ENCODE results near the gene CASR. TPM values are rescaled to one million over a fixed set of nuclear protein-coding genes. Genes with fewer than 3 reads are reported as not detected.
A peak's percentile ranks its signal among the peaks of the same experiment; 100 is the strongest.

CASR gene
- total and polyA plus RNA-seq, 12 donors: 0.03 to 0.55 (median 0.08) TPM; not detected in 6

DNA sequence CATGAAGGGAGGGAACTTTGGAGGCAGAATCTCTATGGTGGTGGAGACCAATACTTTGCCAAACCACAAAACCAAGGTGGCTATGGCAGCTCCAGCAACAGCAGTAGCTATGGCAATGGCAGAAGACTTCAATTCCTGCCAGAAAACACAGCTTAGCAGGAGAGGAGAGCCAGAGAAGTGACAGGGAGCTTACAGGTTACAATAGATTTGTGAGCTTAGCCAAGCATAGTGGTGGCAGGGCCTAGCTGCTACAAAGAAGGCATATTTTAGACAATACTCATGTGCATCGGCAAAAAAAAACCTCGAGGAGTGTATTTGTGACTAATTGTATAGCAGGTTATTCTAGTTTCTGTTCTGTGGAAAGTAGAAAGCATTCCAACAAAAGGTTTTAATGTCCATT lies 135.2 kb downstream of the CASR start:
- Histone ChIP-seq H3K9me3 (replicated peaks in 1 of 3) (peaks cover 0 to 5% (median 0%) of the 10 kb centered on the region in 3 donors), H3K4me1 (replicated peaks in 1 of 2) (no peaks in the 10 kb centered on the region), H3K36me3 (replicated peaks in 1 of 2) (no peaks in the 10 kb centered on the region), H3K27me3 (no peaks in the 10 kb centered on the region), H3K27ac (no peak overlapping the region), H3K4me3 (no peak overlapping the region)
- 89 to 95% (median 92%) methylated on average over 2 of the region's 2 CpGs for whole genome bisulfite sequencing, 4 donors
- intact Hi-C loops (cut with DNase I): no loop called here
- TF ChIP-seq POLR2A (IDR thresholded peaks at IDR 0.05): no peak
- TF ChIP-seq, protein P1, sequence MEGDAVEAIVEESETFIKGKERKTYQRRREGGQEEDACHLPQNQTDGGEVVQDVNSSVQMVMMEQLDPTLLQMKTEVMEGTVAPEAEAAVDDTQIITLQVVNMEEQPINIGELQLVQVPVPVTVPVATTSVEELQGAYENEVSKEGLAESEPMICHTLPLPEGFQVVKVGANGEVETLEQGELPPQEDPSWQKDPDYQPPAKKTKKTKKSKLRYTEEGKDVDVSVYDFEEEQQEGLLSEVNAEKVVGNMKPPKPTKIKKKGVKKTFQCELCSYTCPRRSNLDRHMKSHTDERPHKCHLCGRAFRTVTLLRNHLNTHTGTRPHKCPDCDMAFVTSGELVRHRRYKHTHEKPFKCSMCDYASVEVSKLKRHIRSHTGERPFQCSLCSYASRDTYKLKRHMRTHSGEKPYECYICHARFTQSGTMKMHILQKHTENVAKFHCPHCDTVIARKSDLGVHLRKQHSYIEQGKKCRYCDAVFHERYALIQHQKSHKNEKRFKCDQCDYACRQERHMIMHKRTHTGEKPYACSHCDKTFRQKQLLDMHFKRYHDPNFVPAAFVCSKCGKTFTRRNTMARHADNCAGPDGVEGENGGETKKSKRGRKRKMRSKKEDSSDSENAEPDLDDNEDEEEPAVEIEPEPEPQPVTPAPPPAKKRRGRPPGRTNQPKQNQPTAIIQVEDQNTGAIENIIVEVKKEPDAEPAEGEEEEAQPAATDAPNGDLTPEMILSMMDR (IDR thresholded peaks at IDR 0.05): no peak
- no peak for DNase-seq

DNA sequence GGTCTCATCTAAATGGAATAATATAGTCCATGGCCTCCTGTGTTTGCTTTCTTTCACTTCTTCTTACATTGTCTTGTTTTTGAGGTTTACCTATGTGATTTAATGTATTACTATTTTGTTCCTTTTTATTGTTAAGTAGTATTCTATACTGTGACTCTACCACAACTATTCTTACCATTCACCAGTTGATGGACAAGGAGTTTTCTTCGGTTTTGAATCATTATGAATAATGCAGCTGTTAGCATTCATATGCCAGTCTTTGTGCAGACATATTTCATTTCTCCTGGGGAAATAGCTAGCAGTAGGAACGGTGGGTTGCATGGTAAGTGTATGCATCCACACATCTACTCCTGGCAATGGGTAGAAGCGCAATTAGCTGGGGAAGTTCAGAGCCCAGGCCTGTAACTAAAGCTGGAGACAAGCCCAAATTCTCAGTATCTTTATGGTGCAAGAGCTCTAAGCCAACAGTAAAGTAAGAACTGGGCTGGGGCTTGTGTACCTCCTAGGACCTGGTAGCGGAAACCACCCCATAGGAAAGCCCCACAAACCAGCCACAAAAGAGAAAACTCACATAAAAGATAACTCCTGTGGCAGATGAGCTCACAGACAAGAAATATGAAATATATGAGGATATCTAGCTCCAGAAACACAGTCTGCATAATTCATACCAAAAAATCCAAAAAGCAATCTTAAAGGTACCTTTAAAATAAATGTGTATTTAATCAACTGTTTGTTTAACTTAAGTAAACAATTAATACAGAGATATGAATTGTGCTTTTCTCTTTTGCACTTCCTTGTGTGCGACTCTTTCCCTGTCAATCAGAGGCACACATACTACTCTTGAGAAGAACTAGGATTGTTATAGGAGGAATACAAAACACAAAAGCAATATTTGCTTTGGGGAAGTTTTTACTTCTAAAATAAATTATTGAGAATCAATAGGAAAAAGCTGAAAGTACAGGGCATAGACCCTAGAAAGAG lies 138.9 kb downstream of the CASR start:
- TF ChIP-seq, protein P1 (IDR thresholded peaks at IDR 0.05): no peak
- no peak for TF ChIP-seq POLR2A (IDR thresholded peaks at IDR 0.05)
- 82 to 85% (median 83%) methylated on average over 5 of the region's 5 CpGs for WGBS, 4 donors
- no peaks in the 10 kb centered on the region for H3K36me3 ChIP-seq (replicated peaks in 1 of 2)
- intact Hi-C loops (cut with DNase I): no loop called here
- H3K4me3 ChIP-seq: no peak overlapping the region
- H3K9me3 ChIP-seq (replicated peaks in 1 of 3): peaks cover 0 to 5% (median 0%) of the 10 kb centered on the region in 3 donors
- no peaks in the 10 kb centered on the region for H3K4me1 ChIP-seq (replicated peaks in 1 of 2)
- no peak for DNase-seq
- no peak overlapping the region for H3K27ac ChIP-seq
- H3K27me3 ChIP-seq: no peaks in the 10 kb centered on the region

DNA sequence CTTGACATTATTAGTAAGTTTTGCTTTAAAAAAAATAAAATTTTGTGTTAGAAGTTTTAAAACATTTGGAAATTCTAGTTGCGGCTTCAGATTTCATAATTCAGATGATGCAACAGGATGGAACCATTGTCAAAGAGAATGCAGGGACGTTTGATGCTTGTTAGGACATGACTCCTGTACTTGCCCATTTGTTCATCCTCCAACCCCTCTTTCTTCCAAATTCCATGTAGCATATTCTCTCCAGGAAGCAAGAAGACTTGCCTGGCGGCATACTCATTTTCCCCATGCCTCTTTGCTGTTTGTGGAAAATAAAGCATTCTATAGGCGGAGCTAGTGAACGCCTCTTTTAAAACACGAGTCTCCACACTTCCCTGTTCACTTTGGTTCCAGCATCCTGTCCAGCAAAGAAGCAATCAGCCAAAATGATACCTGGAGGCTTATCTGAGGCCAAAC lies 141.4 kb downstream of the CASR start, which contains the start of gene CSTA:
CSTA (plus strand) TSS at position 378 of the 453 bp plus-strand sequence; CDS start at position 423, 45 bp downstream.
- no peak within 1 kb of the TSS for H3K27ac ChIP-seq
- H3K36me3 ChIP-seq (replicated peaks in 1 of 2): no peaks in the 10 kb centered on the region
- intact Hi-C loops (cut with DNase I): no loop called here
- no peak for DNase-seq
- peak within 1 kb of the TSS in 1 of 4 donors; percentile 30 for H3K4me3 ChIP-seq
- TF ChIP-seq, protein P1 (IDR thresholded peaks at IDR 0.05): no peak
- no peak for TF ChIP-seq POLR2A (IDR thresholded peaks at IDR 0.05)
- peaks cover 0 to under 1% (median 0%) of the 10 kb centered on the region in 3 donors for H3K9me3 ChIP-seq (replicated peaks in 1 of 3)
- 53 to 66% (median 55%) methylated on average over 6 of the region's 6 CpGs for WGBS, 4 donors
- no peaks in the 10 kb centered on the region for H3K27me3 ChIP-seq
- no peaks in the 10 kb centered on the region for H3K4me1 ChIP-seq (replicated peaks in 1 of 2)

DNA sequence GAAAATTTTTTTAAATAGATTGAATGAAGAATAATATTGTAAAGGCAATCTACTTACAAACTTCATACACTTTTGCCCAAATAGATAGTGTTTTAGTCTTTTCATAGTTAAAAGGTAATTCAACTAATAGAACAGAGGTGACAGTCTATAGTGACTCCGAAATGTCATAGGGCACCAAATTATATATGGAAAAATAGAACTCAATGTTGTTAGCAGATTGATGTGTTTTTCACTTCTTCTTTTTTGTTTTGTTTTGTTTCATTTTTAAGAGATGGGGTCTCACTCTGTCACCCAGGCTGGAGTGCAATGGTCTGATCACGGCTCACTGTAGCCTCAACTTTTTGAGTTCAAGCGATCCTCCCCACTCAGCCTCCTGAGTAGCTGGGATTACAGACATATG lies 142.3 kb downstream of the CASR start:
- Histone ChIP-seq H3K27me3 (no peaks in the 10 kb centered on the region), H3K4me3 (no peak overlapping the region), H3K36me3 (replicated peaks in 1 of 2) (no peaks in the 10 kb centered on the region), H3K27ac (no peak overlapping the region), H3K9me3 (replicated peaks in 1 of 3) (no peaks in the 10 kb centered on the region), H3K4me1 (replicated peaks in 1 of 2) (no peaks in the 10 kb centered on the region)
- intact Hi-C loops (cut with DNase I): no loop called here
- WGBS, 4 donors: 84 to 95% (median 88%) methylated on average over 3 of the region's 3 CpGs
- no peak for DNase-seq
- no peak for TF ChIP-seq POLR2A (IDR thresholded peaks at IDR 0.05)
- TF ChIP-seq, protein P1 (IDR thresholded peaks at IDR 0.05): no peak
